NCI-H1092 treated with DMSO at 0.1 percent for 48 hours (cell line): Measurements from ENCODE around the gene MEAF6.

Experiments
- DNase-seq: peaks from one replicate; lab custom pipeline; 2025; lab: John Stamatoyannopoulos, UW

MEAF6 gene

GRCh38 chr1:37473431-37474045 lies 41.0 kb downstream of the MEAF6 start:
- no peak for DNase-seq

- DNase-seq: no peak
Measured at GRCh38 chr1:37472994-37473393, 41.6 kb downstream of the MEAF6 start.

GRCh38 chr1:37472281-37472680 lies 42.3 kb downstream of the MEAF6 start:
- no peak for DNase-seq

DNA sequence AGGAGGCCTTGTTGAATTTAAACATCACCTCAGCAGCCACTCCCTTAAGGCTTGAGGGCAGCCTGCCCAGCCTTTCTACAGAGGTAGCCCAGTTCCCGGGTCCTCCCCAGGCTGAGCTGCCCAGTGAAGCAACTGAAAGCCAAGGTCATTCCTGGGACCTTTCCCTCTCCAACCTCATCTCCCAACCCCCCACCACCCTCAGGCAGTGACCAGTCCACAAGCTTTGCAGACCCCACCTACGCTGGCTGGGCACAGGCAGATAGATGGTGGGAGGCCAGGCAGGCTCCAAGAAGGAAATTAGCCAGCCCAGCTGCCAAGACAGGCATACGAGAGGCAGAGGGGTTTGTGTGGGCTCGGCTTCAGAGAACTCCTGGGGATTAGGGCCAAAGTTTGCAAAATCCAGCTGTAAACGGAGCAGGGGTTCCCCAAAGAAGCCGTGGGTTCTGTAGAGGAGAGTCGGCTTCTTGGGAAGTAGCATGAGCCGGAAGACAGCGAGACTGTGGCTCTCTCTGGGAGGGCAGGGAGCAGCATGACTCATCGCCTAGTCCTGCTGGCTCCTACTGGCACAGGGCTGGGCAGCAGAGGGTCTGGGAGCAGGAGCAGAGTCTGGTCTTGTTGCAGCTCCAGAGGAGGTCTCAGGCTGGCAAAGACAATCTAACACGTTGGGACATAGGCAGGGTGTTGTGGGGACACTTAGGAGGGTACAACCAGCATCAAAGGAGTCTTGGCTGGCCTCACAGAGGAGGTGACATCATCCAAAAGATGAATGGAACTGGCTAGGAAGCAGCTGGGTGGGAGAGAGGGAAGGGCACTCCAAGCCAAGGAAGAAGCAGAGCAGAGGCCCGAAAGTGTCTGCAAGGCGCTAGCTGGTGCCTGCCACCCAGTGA lies 43.0 kb downstream of the MEAF6 start:
- peak; percentile 7 for DNase-seq

DNA sequence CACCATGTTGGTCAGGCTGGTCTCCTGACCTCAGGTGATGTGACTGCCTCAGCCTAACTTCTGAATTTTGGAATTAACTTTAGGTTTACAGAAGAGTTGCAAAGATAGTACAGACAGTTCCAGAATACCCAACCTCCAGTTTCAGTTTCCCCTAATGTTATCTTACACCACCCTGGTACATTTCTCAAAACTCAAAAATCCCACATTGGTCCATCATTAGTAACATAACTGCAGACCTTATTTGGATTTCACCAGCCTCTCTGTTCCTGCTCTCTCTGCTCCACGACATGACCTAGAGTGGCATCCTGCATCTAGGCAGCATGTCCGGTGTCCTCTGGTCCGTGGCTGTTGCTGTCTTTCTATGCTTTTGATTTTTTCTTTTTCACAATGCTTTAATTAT lies 45.2 kb downstream of the MEAF6 start:
- no peak for DNase-seq

GRCh38 chr1:37468037-37468436 lies 46.5 kb downstream of the MEAF6 start:
- DNase-seq: no peak

DNA sequence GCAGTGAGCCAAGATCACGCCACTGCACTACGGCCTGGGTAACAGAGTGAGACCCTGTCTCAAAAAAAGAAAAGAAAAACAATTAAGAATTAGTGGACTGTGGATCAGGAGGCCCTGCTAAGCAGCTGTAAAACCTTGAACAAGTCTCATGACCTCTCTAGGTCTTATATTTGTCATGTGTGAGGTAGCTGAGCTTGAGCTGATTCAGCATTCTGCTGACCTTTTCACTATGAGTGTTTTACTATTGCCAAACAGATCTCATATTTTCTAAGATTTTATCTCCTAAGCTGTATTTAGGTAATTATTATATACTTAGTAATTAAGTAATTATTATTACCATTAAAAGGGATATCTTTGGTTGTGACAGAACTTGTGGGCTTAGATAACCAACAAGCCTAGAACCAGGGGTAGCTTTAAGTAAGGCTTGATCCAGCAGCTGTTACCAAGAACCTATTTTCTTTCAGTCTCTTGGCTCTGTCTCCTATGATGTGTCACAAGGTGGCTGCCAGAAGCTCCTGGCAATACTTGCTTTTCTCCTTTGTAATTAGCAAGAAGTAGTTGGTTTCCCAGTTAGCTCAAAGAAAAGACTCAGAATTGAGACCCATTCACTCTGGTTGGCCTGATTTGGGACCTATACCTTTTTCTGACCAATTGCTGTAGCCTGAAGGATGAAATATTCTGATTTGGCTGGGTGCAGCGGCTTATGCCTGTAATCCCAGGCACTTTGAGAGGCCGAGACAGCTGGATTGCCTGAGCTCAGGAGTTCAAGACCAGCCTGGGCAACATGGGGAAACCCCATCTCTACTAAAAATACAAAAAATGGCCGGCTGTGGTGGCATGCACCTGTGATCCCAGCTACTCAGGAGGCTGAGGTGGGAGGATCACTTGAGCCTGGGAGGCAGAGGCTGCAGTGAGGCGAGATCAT lies 48.7 kb downstream of the MEAF6 start:
- no peak for DNase-seq

GRCh38 chr1:37464443-37464842 lies 50.1 kb downstream of the MEAF6 start:
- DNase-seq: no peak

DNA sequence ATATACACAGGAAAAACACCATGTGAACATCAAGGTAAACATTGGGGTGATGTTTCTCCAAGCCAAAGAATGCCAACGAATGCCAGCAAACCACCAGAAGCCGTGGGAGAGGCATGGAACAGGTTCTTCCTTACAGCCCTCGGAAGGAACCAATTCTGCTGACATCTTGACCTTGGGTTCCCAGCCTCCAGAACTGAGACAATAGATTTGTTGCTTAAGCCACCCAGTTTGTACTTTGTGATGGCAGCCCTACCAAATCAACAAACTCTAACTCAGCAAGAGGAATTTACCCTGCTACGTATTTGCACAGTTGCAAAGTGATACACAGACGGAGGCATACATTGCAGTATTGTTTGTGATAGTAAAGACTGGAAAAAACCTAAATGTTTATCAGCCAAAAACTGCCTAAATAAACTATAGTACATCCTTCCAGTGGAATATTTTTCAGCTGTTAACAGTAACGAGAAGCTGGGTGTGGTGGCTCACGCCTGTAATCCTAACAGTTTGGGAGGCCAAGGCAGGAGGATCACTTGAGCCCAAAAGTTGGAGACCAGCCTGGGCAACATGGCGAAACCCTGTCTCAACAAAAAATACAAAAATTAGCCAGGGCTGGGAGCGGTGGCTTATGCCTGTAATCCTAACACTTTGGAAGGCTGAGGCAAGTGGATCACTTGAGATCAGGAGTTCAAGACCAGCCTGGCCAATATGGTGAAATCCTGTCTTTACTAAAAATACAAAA lies 52.7 kb downstream of the MEAF6 start:
- no peak for DNase-seq

GRCh38 chr1:37458551-37458950 lies 56.0 kb downstream of the MEAF6 start:
- DNase-seq: no peak

DNA sequence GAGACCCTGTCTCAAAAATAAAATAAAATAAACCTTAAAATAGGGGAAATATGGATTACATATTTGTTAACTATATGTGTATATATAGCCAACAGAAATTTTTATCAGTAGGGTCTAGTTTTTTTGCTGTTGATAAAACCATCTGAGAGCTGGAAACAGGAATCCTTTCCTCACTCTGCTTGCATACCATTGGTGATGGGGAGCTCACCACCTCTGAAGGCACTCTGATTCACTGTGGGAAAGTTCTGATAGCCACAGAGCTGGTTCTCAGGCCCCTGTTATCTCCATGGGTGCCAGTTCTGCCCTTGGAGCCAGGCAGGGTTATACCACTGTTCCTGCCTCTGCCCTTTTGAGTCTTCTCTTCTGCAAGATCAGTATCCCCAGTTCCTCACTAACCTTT lies 58.0 kb downstream of the MEAF6 start:
- DNase-seq: no peak

- DNase-seq: no peak
Measured at GRCh38 chr1:37455516-37455915, 59.0 kb downstream of the MEAF6 start.

GRCh38 chr1:37453647-37454046 lies 60.9 kb downstream of the MEAF6 start:
- DNase-seq: no peak

DNA sequence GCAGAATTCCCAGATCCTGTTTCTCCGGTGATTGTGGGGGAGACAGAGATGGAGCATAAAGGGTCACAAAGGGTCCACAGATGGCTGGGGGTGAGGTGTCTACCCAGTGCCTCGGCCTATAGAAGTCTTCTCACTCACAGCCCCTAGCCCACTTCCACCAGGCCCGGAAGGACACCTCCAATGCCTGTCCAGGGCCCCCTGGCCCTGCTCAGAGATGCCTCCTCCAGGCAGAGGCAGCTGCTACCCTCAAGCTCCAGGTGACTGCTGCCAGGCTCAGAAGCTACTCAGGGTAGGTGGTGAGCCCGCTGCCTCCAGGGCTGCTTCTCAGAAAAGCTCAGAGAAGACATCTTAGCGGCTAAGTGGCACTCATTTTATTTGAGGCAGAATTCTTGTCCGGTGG lies 62.1 kb downstream of the MEAF6 start:
- no peak for DNase-seq

- DNase-seq: no peak
Measured at GRCh38 chr1:37449936-37450335, 64.6 kb downstream of the MEAF6 start.

GRCh38 chr1:37448691-37449417 lies 65.7 kb downstream of the MEAF6 start:
- DNase-seq: no peak

GRCh38 chr1:37448185-37448584 lies 66.4 kb downstream of the MEAF6 start:
- DNase-seq: no peak

GRCh38 chr1:37446874-37447273 lies 67.7 kb downstream of the MEAF6 start:
- DNase-seq: no peak

DNA sequence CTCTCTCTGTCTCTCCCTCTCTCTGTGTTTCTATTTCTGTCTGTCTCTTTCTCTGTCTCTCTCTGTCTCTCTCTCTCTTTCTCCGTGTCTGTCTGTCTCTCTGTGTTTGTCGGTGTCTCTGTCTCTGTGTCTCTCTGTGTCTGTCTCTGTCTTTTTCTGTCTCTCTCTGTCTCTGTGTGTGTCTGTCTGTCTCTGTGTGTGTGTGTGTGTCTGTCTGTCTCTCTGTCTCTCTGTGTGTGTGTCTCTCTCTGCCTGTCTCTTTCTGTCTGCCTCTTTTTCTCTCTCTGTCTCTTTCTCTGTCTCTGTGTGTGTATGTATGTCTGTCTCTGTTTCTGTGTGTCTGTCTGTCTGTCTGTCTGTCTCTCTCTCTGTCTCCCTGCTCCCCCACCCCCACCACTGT lies 71.9 kb downstream of the MEAF6 start:
- no peak for DNase-seq
